Stimulated activated CD8-positive, alpha-beta memory T cell treated with anti-CD3 and anti-CD28 coated beads, Interleukin-15, amount 100 ng/mL, for 48 hours (primary cell): ENCODE results near the gene KANSL3.
A peak's percentile ranks its signal among the peaks of the same experiment; 100 is the strongest.
"Not testable (repeated sequence)": the region's sequence is repeated elsewhere in the genome, so short reads cannot be mapped to it uniquely, and the experiment has no call there.

ENCODE experiments used
- DNase-seq, 2 donors: peaks; one replicate each; pipeline ENCODE4 v3.0.0-alpha.2; 2020; ENCODE audit warnings: low read depth in 2 of 2

Gene KANSL3

GRCh38 chr2:96638144-96639121 lies at the start of gene KANSL3:
TSS of gene KANSL3 (minus strand) at chr2:96638312. CDS start at chr2:96637135, 1,177 bp downstream.
- DNase-seq, result peak; percentile 84 to 85

- no peak for DNase-seq
These were observed 49.2 kb upstream of the KANSL3 start for GRCh38 chr2:96687266-96687665.

GRCh38 chr2:96685577-96686459 lies 47.7 kb upstream of the KANSL3 start:
- no peak for DNase-seq

- DNase-seq, result no peak
These were observed 46.9 kb upstream of the KANSL3 start for GRCh38 chr2:96684883-96685576.

GRCh38 chr2:96683972-96684820 lies 46.1 kb upstream of the KANSL3 start:
- DNase-seq, result no peak

- DNase-seq, result no peak
These were observed 45.2 kb upstream of the KANSL3 start for GRCh38 chr2:96683307-96683706.

- DNase-seq, result no peak
These were observed 43.4 kb upstream of the KANSL3 start for GRCh38 chr2:96681540-96681939.

- DNase-seq, result no peak
These were observed 42.5 kb upstream of the KANSL3 start for GRCh38 chr2:96680561-96681141.

GRCh38 chr2:96679848-96680247 lies 41.7 kb upstream of the KANSL3 start:
- no peak for DNase-seq

- DNase-seq, result no peak
These were observed 31.6 kb upstream of the KANSL3 start for GRCh38 chr2:96669539-96670215.

- no peak for DNase-seq
These were observed 30.7 kb upstream of the KANSL3 start for GRCh38 chr2:96668771-96669170.

GRCh38 chr2:96665717-96666116 lies 27.6 kb upstream of the KANSL3 start:
- DNase-seq, result not testable (repeated sequence)

GRCh38 chr2:96665083-96665569 lies 27.0 kb upstream of the KANSL3 start:
- no peak for DNase-seq

GRCh38 chr2:96664366-96664925 lies 26.3 kb upstream of the KANSL3 start:
- DNase-seq, result no peak

- no peak for DNase-seq
These were observed 25.7 kb upstream of the KANSL3 start for GRCh38 chr2:96663829-96664228.

- no peak for DNase-seq
These were observed 25.1 kb upstream of the KANSL3 start for GRCh38 chr2:96663177-96663576.

GRCh38 chr2:96662360-96662759 lies 24.2 kb upstream of the KANSL3 start:
- DNase-seq, result no peak

- no peak for DNase-seq
These were observed 23.2 kb upstream of the KANSL3 start for GRCh38 chr2:96661324-96661723.

- no peak for DNase-seq
These were observed 18.4 kb upstream of the KANSL3 start for GRCh38 chr2:96656540-96656939.
